ENCODE data around the gene INO80D. TPM values are rescaled to one million over a fixed set of nuclear protein-coding genes. Genes with fewer than 3 reads are reported as not detected.
"Not testable (repeated sequence)": the region's sequence is repeated elsewhere in the genome, so short reads cannot be mapped to it uniquely, and the experiment has no call there.

INO80D gene
- total RNA-seq, 1 experiment from 2014 or later: 46.0 TPM

- peak overlapping the region in 1 of 3 experiments; percentile 53; a peak in 1 of 7 replicates for H3K27ac Mint-ChIP-seq
- not testable (repeated sequence) for H3K27me3 Mint-ChIP-seq (ENCODE audit: low read depth); H2AFZ ChIP-seq (ENCODE audit: low read length); H3K9me3 ChIP-seq (ENCODE audit: control insufficient read depth, low read depth, low read length); H3K23ac ChIP-seq (ENCODE audit: insufficient read length, low read depth, low read length); H3K4ac ChIP-seq (ENCODE audit: low read depth, low read length); H4K20me1 ChIP-seq (ENCODE audit: control insufficient read depth, insufficient read depth, insufficient read length); H2BK20ac ChIP-seq (ENCODE audit: low read depth, low read length, poor library complexity, severe bottlenecking); H2BK5ac ChIP-seq (ENCODE audit: insufficient read length, low read length); H3K27ac ChIP-seq (ENCODE audit: insufficient read length, low read depth, low read length); H4K8ac ChIP-seq (replicated peaks; ENCODE audit: insufficient read length, low read depth, low read length); H3K27me3 ChIP-seq (ENCODE audit: insufficient read depth, low read length); H3K79me2 ChIP-seq (ENCODE audit: insufficient read depth, low read length); H3K18ac ChIP-seq (ENCODE audit: insufficient read length, low read depth, low read length); H2BK120ac ChIP-seq (ENCODE audit: low read depth, low read length, poor library complexity, severe bottlenecking); H3T11ph ChIP-seq (ENCODE audit: low read length); H3K4me1 ChIP-seq (ENCODE audit: insufficient read depth, low read length); DNase-seq; H3K23me2 ChIP-seq (ENCODE audit: insufficient read length, low read depth, low read length, poor library complexity, severe bottlenecking); H3K4me2 ChIP-seq (ENCODE audit: insufficient read depth, insufficient read length, low read length); H2BK15ac ChIP-seq (ENCODE audit: low read depth, low read length); H3K36me3 Mint-ChIP-seq (ENCODE audit: insufficient read depth in 1 of 3, low read depth in 3 of 3); H4K5ac ChIP-seq (ENCODE audit: insufficient read length, low read depth, low read length); H3K79me1 ChIP-seq (ENCODE audit: insufficient read depth, low read depth, low read length, poor library complexity, severe bottlenecking); H2BK12ac ChIP-seq (ENCODE audit: insufficient read length, low read depth, low read length); H3K56ac ChIP-seq (ENCODE audit: insufficient read length, low read depth, low read length); H3K4me3 Mint-ChIP-seq; H4K91ac ChIP-seq (ENCODE audit: insufficient read length, low read depth, low read length); H3K9me3 Mint-ChIP-seq; H3K14ac ChIP-seq (ENCODE audit: insufficient read depth, low read length); H2AK5ac ChIP-seq (ENCODE audit: insufficient read length, low read length); H3K9ac ChIP-seq (ENCODE audit: extremely low read depth, insufficient read length, low read length); H3K4me1 Mint-ChIP-seq
- WGBS (ENCODE audit: extremely low coverage, insufficient read length, low lambda C conversion rate): no CpG with 5 or more reads among the region's 7 CpGs
These were observed 108.3 kb downstream of the INO80D start for GRCh38 chr2:205977699-205978098.

GRCh38 chr2:205976934-205977659 is 108.9 kb downstream of the INO80D start:
- not testable (repeated sequence) for H3K4ac ChIP-seq (ENCODE audit: low read depth, low read length); H3K4me3 Mint-ChIP-seq; H4K8ac ChIP-seq (replicated peaks; ENCODE audit: insufficient read length, low read depth, low read length); H3K4me2 ChIP-seq (ENCODE audit: insufficient read depth, insufficient read length, low read length); H4K20me1 ChIP-seq (ENCODE audit: control insufficient read depth, insufficient read depth, insufficient read length); H3K14ac ChIP-seq (ENCODE audit: insufficient read depth, low read length); H3K4me1 Mint-ChIP-seq; H3K4me1 ChIP-seq (ENCODE audit: insufficient read depth, low read length); H3K9me3 ChIP-seq (ENCODE audit: control insufficient read depth, low read depth, low read length); H3K9ac ChIP-seq (ENCODE audit: extremely low read depth, insufficient read length, low read length); H3K27ac ChIP-seq (ENCODE audit: insufficient read length, low read depth, low read length); H4K5ac ChIP-seq (ENCODE audit: insufficient read length, low read depth, low read length); H2BK12ac ChIP-seq (ENCODE audit: insufficient read length, low read depth, low read length); H3K23me2 ChIP-seq (ENCODE audit: insufficient read length, low read depth, low read length, poor library complexity, severe bottlenecking); H2BK15ac ChIP-seq (ENCODE audit: low read depth, low read length); H3T11ph ChIP-seq (ENCODE audit: low read length); H3K27ac Mint-ChIP-seq; H3K9me3 Mint-ChIP-seq; H3K23ac ChIP-seq (ENCODE audit: insufficient read length, low read depth, low read length); H3K27me3 Mint-ChIP-seq (ENCODE audit: low read depth); H3K56ac ChIP-seq (ENCODE audit: insufficient read length, low read depth, low read length); H3K79me2 ChIP-seq (ENCODE audit: insufficient read depth, low read length); H3K18ac ChIP-seq (ENCODE audit: insufficient read length, low read depth, low read length); H2AFZ ChIP-seq (ENCODE audit: low read length); H3K79me1 ChIP-seq (ENCODE audit: insufficient read depth, low read depth, low read length, poor library complexity, severe bottlenecking); H2BK120ac ChIP-seq (ENCODE audit: low read depth, low read length, poor library complexity, severe bottlenecking); H2AK5ac ChIP-seq (ENCODE audit: insufficient read length, low read length); H3K36me3 Mint-ChIP-seq (ENCODE audit: insufficient read depth in 1 of 3, low read depth in 3 of 3); H2BK5ac ChIP-seq (ENCODE audit: insufficient read length, low read length); H4K91ac ChIP-seq (ENCODE audit: insufficient read length, low read depth, low read length); H2BK20ac ChIP-seq (ENCODE audit: low read depth, low read length, poor library complexity, severe bottlenecking); H3K27me3 ChIP-seq (ENCODE audit: insufficient read depth, low read length)
- no CpG with 5 or more reads among the region's 39 CpGs for WGBS (ENCODE audit: extremely low coverage, insufficient read length, low lambda C conversion rate)
- DNase-seq: peak; percentile 42

All from H9 (cell line).